Skin epidermis (tissue), 12 donors: ENCODE data around the gene ADGRF5.
A peak's percentile ranks its signal among the peaks of the same experiment; 100 is the strongest.

Source experiments
- H3K27ac ChIP-seq, 21 experiments: fragments of 200-600 bp; sonication (generic) in 11 of 21; one replicate each; pipeline ENCODE4 v1.5.0; 2020; ENCODE audit warnings: mild to moderate bottlenecking in 3 of 21, inconsistent platforms in 2 of 21, moderate library complexity in 2 of 21
- H3K4me3 ChIP-seq, 7 experiments: fragments of 200-600 bp; sonication (generic) in 2 of 7; one replicate each; pipeline ENCODE4 v1.5.0; 2020; ENCODE audit warnings: inconsistent platforms in 2 of 7, mild to moderate bottlenecking in 2 of 7, moderate library complexity in 1 of 7

ADGRF5 gene

GRCh38 chr6:46921731-46922130 is at the start of gene ADGRF5:
ADGRF5 (minus strand) TSS chr6:46921938; CDS start chr6:46906762, 15,176 bp downstream.
- H3K27ac ChIP-seq, result peak within 1 kb of the TSS in 11 of 21 experiments; percentile 13 to 82 (median 46)
- H3K4me3 ChIP-seq, result peak within 1 kb of the TSS in 4 of 7 experiments; percentile 1 to 21 (median 10)

GRCh38 chr6:46969206-46969605 is 47.5 kb upstream of the ADGRF5 start:
- Histone ChIP-seq H3K27ac (no peak overlapping the region), H3K4me3 (no peak overlapping the region)

GRCh38 chr6:46967826-46968349 is 46.1 kb upstream of the ADGRF5 start:
- Histone ChIP-seq H3K27ac (no peak overlapping the region), H3K4me3 (no peak overlapping the region)

- Histone ChIP-seq H3K4me3 (no peak overlapping the region), H3K27ac (no peak overlapping the region)
Measured at GRCh38 chr6:46964716-46965519, 43.2 kb upstream of the ADGRF5 start.

GRCh38 chr6:46963626-46964025 is 41.9 kb upstream of the ADGRF5 start:
- Histone ChIP-seq H3K27ac (no peak overlapping the region), H3K4me3 (no peak overlapping the region)

GRCh38 chr6:46963039-46963438 is 41.3 kb upstream of the ADGRF5 start:
- H3K27ac ChIP-seq, result no peak overlapping the region

GRCh38 chr6:46961711-46962110 is 40.0 kb upstream of the ADGRF5 start:
- H3K4me3 ChIP-seq, result no peak overlapping the region
- no peak overlapping the region for H3K27ac ChIP-seq

More at GRCh38 chr6:46963039-46963438, 41.3 kb upstream of the ADGRF5 start:
- H3K4me3 ChIP-seq, result no peak overlapping the region

GRCh38 chr6:46961232-46961631 is 39.5 kb upstream of the ADGRF5 start:
- no peak overlapping the region for H3K4me3 ChIP-seq
- H3K27ac ChIP-seq, result no peak overlapping the region

- H3K4me3 ChIP-seq, result no peak overlapping the region
- H3K27ac ChIP-seq, result no peak overlapping the region
Measured at GRCh38 chr6:46959419-46959818, 37.7 kb upstream of the ADGRF5 start.

GRCh38 chr6:46956409-46956808 is 34.7 kb upstream of the ADGRF5 start:
- no peak overlapping the region for H3K27ac ChIP-seq
- H3K4me3 ChIP-seq, result no peak overlapping the region

GRCh38 chr6:46954837-46955451 is 33.2 kb upstream of the ADGRF5 start:
- Histone ChIP-seq H3K27ac (peak overlapping the region in 2 of 21 experiments; percentile 5 to 19), H3K4me3 (peak overlapping the region in 1 of 7 experiments; percentile 23)

GRCh38 chr6:46953921-46954320 is 32.2 kb upstream of the ADGRF5 start:
- H3K4me3 ChIP-seq, result peak overlapping the region in 1 of 7 experiments; percentile 23
- H3K27ac ChIP-seq, result peak overlapping the region in 2 of 21 experiments; percentile 5 to 19

GRCh38 chr6:46949632-46950280 is 28.0 kb upstream of the ADGRF5 start:
- Histone ChIP-seq H3K27ac (peak overlapping the region in 8 of 21 experiments; percentile 19 to 84 (median 58)), H3K4me3 (no peak overlapping the region)

- no peak overlapping the region for H3K4me3 ChIP-seq
- peak overlapping the region in 4 of 21 experiments; percentile 23 to 84 (median 80) for H3K27ac ChIP-seq
Measured at GRCh38 chr6:46948699-46949098, 27.0 kb upstream of the ADGRF5 start.

GRCh38 chr6:46947497-46947896 is 25.8 kb upstream of the ADGRF5 start:
- H3K27ac ChIP-seq, result peak overlapping the region in 4 of 21 experiments; percentile 23 to 84 (median 56)
- no peak overlapping the region for H3K4me3 ChIP-seq

- Histone ChIP-seq H3K4me3 (no peak overlapping the region), H3K27ac (no peak overlapping the region)
Measured at GRCh38 chr6:46940433-46941226, 18.9 kb upstream of the ADGRF5 start.

- no peak overlapping the region for H3K27ac ChIP-seq
Measured at GRCh38 chr6:46937642-46938041, 15.9 kb upstream of the ADGRF5 start.

GRCh38 chr6:46935687-46936086 is 13.9 kb upstream of the ADGRF5 start:
- no peak overlapping the region for H3K27ac ChIP-seq
- H3K4me3 ChIP-seq, result no peak overlapping the region

More at GRCh38 chr6:46937642-46938041, 15.9 kb upstream of the ADGRF5 start:
- no peak overlapping the region for H3K4me3 ChIP-seq

- Histone ChIP-seq H3K4me3 (no peak overlapping the region), H3K27ac (peak overlapping the region in 1 of 21 experiments; percentile 55)
Measured at GRCh38 chr6:46933751-46934150, 12.0 kb upstream of the ADGRF5 start.
